A673 (cell line): Measurements from ENCODE around the gene CNEP1R1.

ENCODE experiments used
- CTCF ChIP-seq: fragments of 300-800, 200-600 bp; sonication (generic); conservative IDR thresholded peaks from 2 replicates; pipeline ENCODE4 v1.5.1; 2017; ENCODE audit warnings: low read depth, mild to moderate bottlenecking, antibody characterized with exemption, low read length, moderate library complexity, mixed read lengths
- EZH2 ChIP-seq: fragments of 200-600 bp; sonication (generic); IDR thresholded peaks from 2 replicates; pipeline ENCODE4 v1.6.1; 2017; ENCODE audit warnings: borderline replicate concordance, low read depth, mild to moderate bottlenecking, mixed read lengths, antibody characterized with exemption, low read length; ENCODE audit not compliant: poor library complexity, severe bottlenecking

DNA sequence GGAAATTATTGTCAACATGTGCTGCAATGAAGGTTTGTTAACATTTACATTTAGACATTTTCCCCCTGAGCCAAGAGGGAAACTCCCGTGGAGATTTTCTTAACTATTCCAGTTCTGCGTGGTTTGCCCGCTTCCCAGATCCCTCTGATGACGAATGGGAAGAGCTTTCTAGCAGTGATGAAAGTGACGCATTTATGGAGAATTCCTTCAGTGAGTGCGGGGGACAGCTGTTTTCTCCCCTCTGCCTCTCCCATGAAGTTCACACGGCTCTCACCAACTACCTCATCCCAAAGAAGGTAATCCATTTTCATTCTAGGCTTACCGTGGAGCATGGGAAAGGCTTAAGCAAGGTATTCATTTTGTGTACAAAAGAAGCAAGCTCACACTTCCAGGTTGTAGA lies 59.0 kb downstream of the CNEP1R1 start:
- no peak for TF ChIP-seq CTCF
- TF ChIP-seq EZH2: no peak
